Breast epithelium (tissue), 4 donors: ENCODE results near the gene RAB3A. TPM values are rescaled to one million over a fixed set of nuclear protein-coding genes. Genes with fewer than 3 reads are reported as not detected.
A peak's percentile ranks its signal among the peaks of the same experiment; 100 is the strongest.
"Not testable (repeated sequence)": the region's sequence is repeated elsewhere in the genome, so short reads cannot be mapped to it uniquely, and the experiment has no call there.

ENCODE experiments used
- DNase-seq, 2 donors: peaks; one replicate each; pipeline ENCODE4 v3.0.0-alpha.2; 2019; ENCODE audit warnings: low spot score in 2 of 2
- H3K27ac ChIP-seq, 2 donors: fragments of 200-600 bp; sonication (generic) in 1 of 2; one replicate each; pipeline ENCODE4 v1.5.1; 2016 to 2019; ENCODE audit warnings: mild to moderate bottlenecking in 1 of 2
- H3K27me3 ChIP-seq, 2 donors: fragments of 200-600 bp; sonication (generic) in 1 of 2; one replicate each; pipeline versions ENCODE4 v1.5.1 to v1.6.0; 2017 to 2019; ENCODE audit warnings: control low read depth in 1 of 2, mild to moderate bottlenecking in 1 of 2
- H3K36me3 ChIP-seq: fragments of 200-600 bp; one replicate; pipeline ENCODE4 v1.5.1; 2019
- H3K4me1 ChIP-seq, 2 donors: fragments of 200-600 bp; sonication (generic); one replicate each; pipeline ENCODE4 v1.5.1; 2016 to 2019; ENCODE audit warnings: control low read depth in 1 of 2
- H3K4me3 ChIP-seq, 3 donors: fragments of 200-600 bp; sonication (generic); 1 replicate in 2 of 3; 2 replicates in 1 of 3; pipeline ENCODE4 v1.5.1; 2016 to 2019; ENCODE audit warnings: mild to moderate bottlenecking in 3 of 3, moderate library complexity in 2 of 3
- H3K9me3 ChIP-seq, 2 donors: fragments of 200-600 bp; sonication (generic) in 1 of 2; one replicate each; pipeline ENCODE4 v1.5.1; 2016 to 2019; ENCODE audit warnings: control low read depth in 1 of 2
- CTCF ChIP-seq, 3 donors: fragments of 450-650 bp; IDR thresholded peaks; one replicate each; pipeline ENCODE4 v1.5.1; 2016 to 2017; ENCODE audit warnings: antibody characterized with exemption in 3 of 3, mild to moderate bottlenecking in 3 of 3, moderate library complexity in 3 of 3
- POLR2A ChIP-seq: fragments of 450-650 bp; IDR thresholded peaks from one replicate; pipeline ENCODE4 v1.6.1; 2016; ENCODE audit warnings: antibody characterized with exemption, mild to moderate bottlenecking, moderate library complexity
- POLR2AphosphoS5 ChIP-seq, 3 donors: sonication (generic); formaldehyde crosslinking; IDR thresholded peaks; one replicate each; pipeline ENCODE4 v1.6.1; 2017; ENCODE audit warnings: antibody characterized with exemption in 3 of 3
- intact Hi-C: fragments of 100-400 bp; cut with DNase I; formaldehyde crosslinking; loops from one replicate; pipeline ENCODE4 v1.15.1; 2023; ENCODE audit warnings: low total_unique reads
- total RNA-seq, 3 donors: library from RNA; depleted of rRNA; stranded (reverse); fragments of >200 nt; gene quantifications; one replicate each; pipeline ENCODE4 v1.1.0, GENCODE V29; 2016

Gene RAB3A
- total RNA-seq, 3 donors from 2014 or later: 0.66 to 1.2 (median 1.1) TPM

DNA sequence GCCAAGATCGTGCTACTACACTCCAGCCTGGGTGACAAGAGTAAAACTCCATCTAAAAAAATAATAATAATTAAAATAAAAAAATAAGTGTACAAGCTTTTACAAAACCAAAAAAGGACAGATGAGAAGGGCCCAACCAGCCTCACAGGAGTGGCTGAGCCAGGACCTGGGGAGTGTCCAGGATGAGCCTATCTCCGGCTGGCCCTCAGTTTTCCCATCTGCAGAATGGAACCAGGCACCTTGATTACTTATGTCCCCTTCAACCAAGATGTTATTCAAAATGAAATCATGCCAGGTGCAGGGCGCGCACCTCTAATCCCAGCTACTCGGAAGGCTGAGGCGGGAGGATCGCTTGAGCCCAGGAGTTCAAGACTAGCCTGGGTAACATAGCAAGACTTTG lies 39.8 kb downstream of the RAB3A start:
- intact Hi-C loops: loop anchor here (10.0 kb wide), 1 partner anchor 49 kb away; no protein-coding TSS in a partner anchor
- Histone ChIP-seq H3K27ac (no peak overlapping the region), H3K36me3 (peaks cover under 1% of the 10 kb centered on the region)

GRCh38 chr19:18161636-18162002 lies 42.2 kb downstream of the RAB3A start:
- intact Hi-C loops: loop anchor here (10.0 kb wide), 1 partner anchor 47 kb away; no protein-coding TSS in a partner anchor
- Histone ChIP-seq H3K27ac (peak overlapping the region in 1 of 2 donors; percentile 85), H3K36me3 (no peaks in the 10 kb centered on the region), H3K27me3 (no peaks in the 10 kb centered on the region), H3K4me1 (peaks cover 4 to 12% of the 10 kb centered on the region in 2 donors), H3K4me3 (peak overlapping the region; percentile 40 to 66 (median 52)), H3K9me3 (no peaks in the 10 kb centered on the region)
- TF ChIP-seq POLR2A: no peak
- no peak for TF ChIP-seq POLR2AphosphoS5 (IDR thresholded peaks at IDR 0.05)
- no peak for TF ChIP-seq CTCF (IDR thresholded peaks at IDR 0.05)
- DNase-seq: no peak

More for the DNA sequence above, 39.8 kb downstream of the RAB3A start:
- DNase-seq: no peak
- H3K9me3 ChIP-seq: no peaks in the 10 kb centered on the region
- no peak overlapping the region for H3K4me3 ChIP-seq
- no peaks in the 10 kb centered on the region for H3K27me3 ChIP-seq
- TF ChIP-seq CTCF (IDR thresholded peaks at IDR 0.05): no peak
- no peak for TF ChIP-seq POLR2AphosphoS5 (IDR thresholded peaks at IDR 0.05)
- no peak for TF ChIP-seq POLR2A
- H3K4me1 ChIP-seq: no peaks in the 10 kb centered on the region

DNA sequence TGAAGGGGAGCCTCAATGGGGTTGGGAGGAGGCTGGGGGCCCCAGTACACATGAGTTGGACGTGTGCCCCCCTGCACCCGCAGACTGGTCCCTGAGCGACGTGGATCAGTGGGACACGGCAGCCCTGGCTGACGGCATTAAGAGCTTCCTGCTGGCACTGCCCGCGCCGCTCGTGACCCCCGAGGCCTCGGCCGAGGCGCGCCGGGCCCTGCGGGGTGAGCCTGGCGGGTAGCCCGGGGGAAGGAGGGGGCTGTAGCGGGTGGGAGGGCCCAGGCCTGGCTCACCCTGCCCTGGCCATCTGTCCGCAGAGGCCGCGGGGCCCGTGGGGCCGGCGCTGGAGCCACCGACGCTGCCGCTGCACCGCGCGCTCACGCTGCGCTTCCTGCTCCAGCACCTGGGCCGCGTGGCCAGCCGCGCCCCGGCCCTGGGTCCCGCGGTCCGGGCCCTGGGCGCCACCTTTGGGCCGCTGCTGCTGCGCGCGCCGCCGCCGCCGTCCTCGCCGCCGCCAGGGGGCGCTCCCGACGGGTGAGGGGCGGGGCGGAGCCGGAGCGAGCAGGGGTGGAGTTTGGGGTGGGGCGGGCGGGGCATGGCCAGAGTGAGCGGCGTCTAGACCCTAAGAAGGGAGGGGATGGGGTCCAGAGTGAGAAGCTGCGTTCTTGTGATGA lies 42.7 kb downstream of the RAB3A start:
- DNase-seq: peak in 1 of 2 donors; percentile 54
- H3K36me3 ChIP-seq: no peaks in the 10 kb centered on the region
- intact Hi-C loops: loop anchor here (10.0 kb wide), 1 partner anchor 46 kb away; no protein-coding TSS in a partner anchor

DNA sequence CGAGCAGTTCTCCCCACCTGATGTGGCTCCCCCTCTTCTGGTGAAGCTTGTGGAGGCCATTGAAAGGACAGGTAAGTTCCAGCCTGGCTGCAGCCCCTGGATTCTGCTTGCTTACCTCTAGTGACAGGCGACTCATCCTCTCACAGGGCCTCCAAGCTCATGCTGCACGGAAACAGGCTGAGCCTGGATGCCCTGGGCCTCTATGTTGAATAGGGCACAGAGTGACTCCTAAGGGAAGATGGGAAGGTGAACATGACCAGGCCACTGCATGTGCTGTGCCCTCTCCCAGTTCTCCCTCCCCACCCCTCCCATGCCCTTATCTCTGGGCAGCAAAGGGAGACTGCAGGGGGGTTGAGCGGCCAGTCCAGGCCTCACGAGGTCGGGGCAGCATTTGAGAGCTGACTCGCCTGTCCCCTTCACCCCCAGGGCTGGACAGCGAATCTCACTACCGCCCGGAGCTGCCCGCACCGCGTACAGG lies 43.3 kb downstream of the RAB3A start:
- Histone ChIP-seq H3K4me3 (peak overlapping the region; percentile 40 to 66 (median 52)), H3K27ac (peak overlapping the region; percentile 81 to 85), H3K27me3 (no peaks in the 10 kb centered on the region), H3K36me3 (no peaks in the 10 kb centered on the region), H3K9me3 (no peaks in the 10 kb centered on the region), H3K4me1 (peaks cover 10 to 21% of the 10 kb centered on the region in 2 donors)
- TF ChIP-seq POLR2A (no peak), POLR2AphosphoS5 (IDR thresholded peaks at IDR 0.05) (no peak), CTCF (IDR thresholded peaks at IDR 0.05) (no peak)
- no peak for DNase-seq
- intact Hi-C loops: loop anchor here (10.0 kb wide), 1 partner anchor 46 kb away; no protein-coding TSS in a partner anchor

More for the DNA sequence above, 42.7 kb downstream of the RAB3A start:
- no peaks in the 10 kb centered on the region for H3K27me3 ChIP-seq
- peak overlapping the region; percentile 40 to 66 (median 52) for H3K4me3 ChIP-seq
- H3K4me1 ChIP-seq: peaks cover 8 to 15% of the 10 kb centered on the region in 2 donors
- no peaks in the 10 kb centered on the region for H3K9me3 ChIP-seq
- H3K27ac ChIP-seq: peak overlapping the region; percentile 81 to 85
- TF ChIP-seq POLR2AphosphoS5 (IDR thresholded peaks at IDR 0.05) (no peak), CTCF (IDR thresholded peaks at IDR 0.05) (peak in 1 of 3 donors; percentile 58), POLR2A (no peak)

- peaks cover 14 to 23% of the 10 kb centered on the region in 2 donors for H3K4me1 ChIP-seq
These were observed 44.0 kb downstream of the RAB3A start for GRCh38 chr19:18159810-18160209.

DNA sequence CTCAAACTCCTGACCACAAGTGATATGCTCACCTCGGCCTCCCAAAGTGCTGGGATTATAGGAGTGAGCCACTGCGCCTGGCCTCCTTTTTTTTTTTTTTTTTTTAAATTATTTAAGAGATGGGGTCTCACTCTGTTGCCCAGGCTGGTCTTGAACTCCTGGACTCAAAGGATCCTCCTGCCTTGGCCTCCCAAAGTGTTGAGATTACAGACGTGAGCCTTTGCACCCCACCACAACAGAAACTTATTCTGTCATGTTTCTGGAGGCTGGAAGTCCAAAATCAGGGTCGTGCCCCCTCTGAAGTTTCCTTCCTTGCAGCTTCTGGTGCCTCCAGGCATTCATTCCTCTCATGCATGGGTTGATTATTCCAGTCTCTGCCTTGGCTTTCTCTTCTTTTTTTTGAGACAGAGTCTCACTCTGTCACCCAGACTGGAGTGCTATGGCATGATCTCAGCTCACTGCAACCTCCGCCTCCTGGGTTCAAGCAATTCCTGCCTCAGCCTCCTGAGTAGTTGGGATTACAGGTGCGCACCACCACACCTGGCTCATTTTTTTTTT lies 44.7 kb downstream of the RAB3A start:
- H3K4me1 ChIP-seq: peaks cover 14 to 27% of the 10 kb centered on the region in 2 donors
- H3K36me3 ChIP-seq, H3K4me3 ChIP-seq, H3K27me3 ChIP-seq, DNase-seq, intact Hi-C loops, H3K9me3 ChIP-seq, H3K27ac ChIP-seq: not testable (repeated sequence)

More at GRCh38 chr19:18159810-18160209, 44.0 kb downstream of the RAB3A start:
- Histone ChIP-seq H3K36me3 (no peaks in the 10 kb centered on the region), H3K9me3 (no peaks in the 10 kb centered on the region), H3K4me3 (no peak overlapping the region), H3K27ac (peak overlapping the region in 1 of 2 donors; percentile 85), H3K27me3 (no peaks in the 10 kb centered on the region)
- DNase-seq: no peak
- TF ChIP-seq POLR2A (no peak), POLR2AphosphoS5 (IDR thresholded peaks at IDR 0.05) (no peak), CTCF (IDR thresholded peaks at IDR 0.05) (no peak)
- intact Hi-C loops: loop anchor here (10.0 kb wide), 1 partner anchor 45 kb away; no protein-coding TSS in a partner anchor
